B cell (primary cell): ENCODE measurements around the gene FSIP1. TPM values are rescaled to one million over a fixed set of nuclear protein-coding genes. Genes with fewer than 3 reads are reported as not detected.

Experiments used
- ATAC-seq: fragments of 200-7000 bp; cut with Tn5 transposase; one replicate; pipeline ENCODE4 v1.10.0; 2021; ENCODE audit warnings: low read depth, mild to moderate bottlenecking, moderate number of reproducible peaks, moderate library complexity
- CTCF ChIA-PET: fragments of 350-600 bp; sonication (Branson Sonifier 250); formaldehyde crosslinking; loops from one replicate; lab custom pipeline; 2021; ENCODE audit warnings: antibody characterized with exemption, inconsistent platforms; lab: Charles Lee
- POLR2A ChIA-PET: fragments of 350-600 bp; sonication (Branson Sonifier 250); formaldehyde crosslinking; loops from one replicate; lab custom pipeline; 2021; ENCODE audit warnings: antibody characterized with exemption; lab: Charles Lee
- DNase-seq: peaks from one replicate; pipeline ENCODE4 v3.0.0; 2013
- H2AFZ ChIP-seq: 2 replicates; pipeline ENCODE4 v1.6.1; 2012; ENCODE audit warnings: mild to moderate bottlenecking, low read depth, low read length; ENCODE audit not compliant: insufficient read depth, poor library complexity, severe bottlenecking
- H3K27ac ChIP-seq, 2 donors: 1 replicate in 1 of 2; 2 replicates in 1 of 2; pipeline ENCODE4 v1.5.1; 2012 to 2013; ENCODE audit warnings: low read length in 2 of 2, mild to moderate bottlenecking in 2 of 2, moderate library complexity in 1 of 2
- H3K27me3 ChIP-seq, 4 experiments: fragments of 200-600 bp in 1 of 4; sonication (generic) in 1 of 4; replicated peaks in 1 of 4; 1 replicate in 2 of 4; 2 replicates in 2 of 4; pipeline versions ENCODE4 v1.6.1 to v1.7.0; 2013 to 2016; ENCODE audit warnings: low read length in 3 of 4, mild to moderate bottlenecking in 2 of 4, mixed read lengths in 1 of 4, moderate library complexity in 1 of 4; ENCODE audit not compliant: insufficient read depth in 4 of 4, control insufficient read depth in 3 of 4; ENCODE audit errors: control extremely low read depth in 1 of 4
- H3K36me3 ChIP-seq, 2 experiments: replicated peaks in 1 of 2; 1 replicate in 1 of 2; 2 replicates in 1 of 2; pipeline versions ENCODE4 v1.6.1 to v1.7.1; 2013; ENCODE audit warnings: low read length in 1 of 2; ENCODE audit not compliant: insufficient read depth in 2 of 2, control insufficient read depth in 1 of 2; ENCODE audit errors: control extremely low read depth in 1 of 2, extremely low read depth in 1 of 2
- H3K4me1 ChIP-seq, 2 donors: fragments of 200-600 bp in 1 of 2; sonication (generic) in 1 of 2; 1 replicate in 1 of 2; 2 replicates in 1 of 2; pipeline versions ENCODE4 v1.5.1 to v1.6.1; 2013 to 2017; ENCODE audit warnings: low read length in 2 of 2; ENCODE audit not compliant: control insufficient read depth in 2 of 2, insufficient read depth in 2 of 2
- H3K4me2 ChIP-seq: replicated peaks from 2 replicates; pipeline ENCODE3; 2012; ENCODE audit warnings: mild to moderate bottlenecking, low read depth, low read length; ENCODE audit not compliant: poor library complexity, severe bottlenecking
- H3K4me3 ChIP-seq, 5 experiments: fragments of 200-600 bp in 1 of 5; sonication (generic) in 1 of 5; 1 replicate in 3 of 5; 2 replicates in 2 of 5; pipeline versions ENCODE4 v1.5.1 to v1.7.0; 2011 to 2016; ENCODE audit warnings: low read length in 4 of 5, mild to moderate bottlenecking in 4 of 5, low read depth in 2 of 5, control low read depth in 1 of 5, moderate library complexity in 1 of 5; ENCODE audit not compliant: insufficient read depth in 1 of 5; ENCODE audit errors: control extremely low read depth in 1 of 5, extremely low read depth in 1 of 5
- H3K79me2 ChIP-seq: fragments of 200-600 bp; sonication (generic); one replicate; pipeline ENCODE4 v1.6.0; 2016; ENCODE audit warnings: low read length; ENCODE audit not compliant: control insufficient read depth, insufficient read depth
- H3K9ac ChIP-seq: fragments of 200-600 bp; sonication (generic); 2 replicates; pipeline ENCODE4 v1.6.1; 2017; ENCODE audit warnings: mild to moderate bottlenecking, low read length, moderate library complexity
- H3K9me3 ChIP-seq, 3 donors: one replicate each; pipeline versions ENCODE4 v1.6.1 to v1.7.1; 2013; ENCODE audit warnings: low read length in 2 of 3; ENCODE audit not compliant: control insufficient read depth in 2 of 3, insufficient read depth in 1 of 3; ENCODE audit errors: control extremely low read depth in 1 of 3
- H4K20me1 ChIP-seq: 2 replicates; pipeline ENCODE4 v1.6.0; 2012; ENCODE audit warnings: mild to moderate bottlenecking, low read length; ENCODE audit not compliant: insufficient read depth, control insufficient read depth, poor library complexity, severe bottlenecking
- H3K27ac Mint-ChIP-seq: one replicate; pipeline ENCODE4 v1.8.0; 2021; ENCODE audit warnings: mixed read lengths
- H3K27me3 Mint-ChIP-seq: one replicate; pipeline ENCODE4 v1.8.0; 2021; ENCODE audit warnings: mixed read lengths
- H3K4me1 Mint-ChIP-seq: one replicate; pipeline ENCODE4 v1.8.0; 2021; ENCODE audit warnings: mixed read lengths
- H3K4me3 Mint-ChIP-seq: one replicate; pipeline ENCODE4 v1.8.0; 2021; ENCODE audit warnings: mixed read lengths
- H3K9me3 Mint-ChIP-seq: one replicate; pipeline ENCODE4 v1.8.0; 2022; ENCODE audit warnings: mixed read lengths; ENCODE audit not compliant: insufficient read depth
- CTCF ChIP-seq: fragments of 200-600 bp; IDR thresholded peaks from one replicate; pipeline ENCODE4 v1.8.0; 2022; ENCODE audit warnings: antibody characterized with exemption, mild to moderate bottlenecking
- EZH2 ChIP-seq: IDR thresholded peaks from 2 replicates; pipeline ENCODE4 v1.6.1; 2012; ENCODE audit warnings: borderline replicate concordance, low read depth, mild to moderate bottlenecking, moderate library complexity, low read length; ENCODE audit not compliant: insufficient read depth, poor library complexity, severe bottlenecking
- WGBS: methylation state at CpG from one replicate; pipeline ENCODE4 v1.1.5; 2013; ENCODE audit warnings: missing lambda C conversion rate; ENCODE audit not compliant: insufficient coverage; 5-methylcytosine and 5-hydroxymethylcytosine counted together
- intact Hi-C: fragments of 100-400 bp; cut with micrococcal nuclease; formaldehyde crosslinking; loops from one replicate; pipeline ENCODE4 v1.10.0; 2022
- polyA plus RNA-seq: library from polyadenylated mRNA; depleted of rRNA; stranded (reverse); fragments of >200 nt; gene quantifications from 2 replicates; pipeline ENCODE4 v1.2.3, GENCODE V29; 2012
- total RNA-seq, 2 donors: library from RNA; stranded (reverse); fragments of 120-200 nt in 1 of 2; gene quantifications; 1 replicate in 1 of 2; 2 replicates in 1 of 2; pipeline versions ENCODE4 v1.2.3 to v1.2.4, GENCODE V29; 2013 to 2022

Gene FSIP1
- total and polyA plus RNA-seq, 2 donors (not counting 1 experiment from before 2014, with no cell fraction given): 0.19 to 0.49 TPM

- Histone ChIP-seq H3K27ac (peak overlapping the region in 1 of 2 donors; percentile 83), H3K4me1 (peaks cover 17 to 18% of the 10 kb centered on the region in 2 donors), H2AFZ (peak overlapping the region; percentile 13), H3K79me2 (no peaks in the 10 kb centered on the region), H3K9ac (peak overlapping the region; percentile 87), H3K9me3 (no peaks in the 10 kb centered on the region), H3K27me3 (no peaks in the 10 kb centered on the region), H3K36me3 (peaks cover 0 to 4% of the 10 kb centered on the region in 2 experiments), H3K4me2 (peak overlapping the region; percentile 70), H4K20me1 (no peaks in the 10 kb centered on the region), H3K4me3 (no peak overlapping the region)
- Mint-ChIP-seq H3K4me3 (peak overlapping the region; percentile 85), H3K27ac (peak overlapping the region; percentile 97), H3K4me1 (peaks cover 43% of the 10 kb centered on the region), H3K9me3 (no peaks in the 10 kb centered on the region), H3K27me3 (no peaks in the 10 kb centered on the region)
- intact Hi-C loops: loop anchor here (10.0 kb wide), 1 partner anchor 641 kb away; no protein-coding TSS in a partner anchor
- ATAC-seq: no peak
- POLR2A ChIA-PET: no interaction called here
- CTCF ChIA-PET: interaction anchor here (0.8 kb wide), 1 partner anchor 492 kb away, joined by 3 read pairs; no protein-coding TSS in a partner anchor
- TF ChIP-seq EZH2 (no peak), CTCF (no peak)
- DNase-seq: no peak
- WGBS: 0% methylated on average over 1 of the region's 4 CpGs
Observed at GRCh38 chr15:39784125-39784524, 1.5 kb upstream of the FSIP1 start.

- Histone ChIP-seq H3K36me3 (peaks cover 0 to 4% of the 10 kb centered on the region in 2 experiments), H3K27me3 (no peaks in the 10 kb centered on the region), H3K4me3 (peak overlapping the region; percentile 81 to 98 (median 91)), H3K9me3 (no peaks in the 10 kb centered on the region), H3K4me2 (peak overlapping the region; percentile 70), H3K4me1 (peaks cover 17 to 18% of the 10 kb centered on the region in 2 donors), H3K9ac (peak overlapping the region; percentile 87), H3K79me2 (no peaks in the 10 kb centered on the region), H4K20me1 (no peaks in the 10 kb centered on the region), H3K27ac (peak overlapping the region; percentile 63 to 83), H2AFZ (peak overlapping the region; percentile 94)
- TF ChIP-seq CTCF: no peak
- TF ChIP-seq EZH2: no peak
- 7% methylated on average over 9 of the region's 10 CpGs for WGBS
- Mint-ChIP-seq H3K27me3 (no peaks in the 10 kb centered on the region), H3K27ac (peak overlapping the region; percentile 97), H3K4me3 (peak overlapping the region; percentile 85), H3K4me1 (peaks cover 43% of the 10 kb centered on the region), H3K9me3 (no peaks in the 10 kb centered on the region)
- ATAC-seq (no peak), DNase-seq (peak; percentile 42)
- ChIA-PET POLR2A (interaction anchor here (1.3 kb wide), 1 partner anchor 256 kb away, joined by 5 read pairs; the partner anchor contains the start of gene SRP14), CTCF (interaction anchor here (0.6 to 2.8 kb wide), 5 partner anchors 26 to 638 kb away, joined by 3 to 16 read pairs (median 9); no protein-coding TSS in a partner anchor)
- intact Hi-C loops: loop anchor here (2.0 to 10.0 kb wide), 4 partner anchors 151 to 641 kb away; partner anchors contain the start of genes BMF, EIF2AK4 and SRP14
Observed at GRCh38 chr15:39783244-39783820, 691 bp upstream of the FSIP1 start.
